Prostate gland (tissue), 2 donors: ENCODE data around the gene COL5A1. TPM values are rescaled to one million over a fixed set of nuclear protein-coding genes. Genes with fewer than 3 reads are reported as not detected.

Source experiments
- DNase-seq: peaks from one replicate; pipeline ENCODE4 v3.0.0-alpha.2; 2019; ENCODE audit warnings: low spot score
- H3K27ac ChIP-seq, 2 donors: fragments of 200-600 bp; sonication (generic); 2 replicates each; pipeline ENCODE4 v1.5.1; 2017 to 2019
- H3K27me3 ChIP-seq: fragments of 200-600 bp; sonication (generic); replicated peaks from 2 replicates; pipeline ENCODE4 v1.5.1; 2019; ENCODE audit not compliant: insufficient read depth
- H3K36me3 ChIP-seq, 2 donors: fragments of 200-600 bp; sonication (generic); 1 replicate in 1 of 2; 2 replicates in 1 of 2; pipeline versions ENCODE4 v1.5.1 to v1.8.1; 2017 to 2019
- H3K4me1 ChIP-seq: fragments of 200-600 bp; sonication (generic); replicated peaks from 2 replicates; pipeline ENCODE4 v1.5.1; 2019
- H3K4me3 ChIP-seq, 2 donors: fragments of 200-600 bp; sonication (generic); 2 replicates each; pipeline ENCODE4 v1.5.1; 2017 to 2019
- H3K9me3 ChIP-seq: fragments of 200-600 bp; sonication (generic); 2 replicates; pipeline ENCODE4 v1.5.1; 2017
- CTCF ChIP-seq, 4 experiments: fragments of 200-600 bp in 2 of 4; fragments of 450-650 bp in 2 of 4; sonication (generic) in 2 of 4; IDR thresholded peaks; 1 replicate in 3 of 4; 2 replicates in 1 of 4; pipeline ENCODE4 v1.5.1; 2016 to 2019; ENCODE audit warnings: antibody characterized with exemption in 4 of 4, mild to moderate bottlenecking in 2 of 4, moderate library complexity in 2 of 4
- POLR2A ChIP-seq: fragments of 450-650 bp; IDR thresholded peaks from one replicate; pipeline ENCODE4 v1.6.1; 2016; ENCODE audit warnings: antibody characterized with exemption, mild to moderate bottlenecking
- POLR2AphosphoS5 ChIP-seq: sonication (generic); formaldehyde crosslinking; IDR thresholded peaks from one replicate; pipeline ENCODE4 v1.6.1; 2017; ENCODE audit warnings: antibody characterized with exemption
- WGBS: methylation state at CpG from one replicate; pipeline ENCODE4 v1.1.5; 2018; 5-methylcytosine and 5-hydroxymethylcytosine counted together
- intact Hi-C: fragments of 100-400 bp; cut with DNase I; formaldehyde crosslinking; loops from one replicate; pipeline ENCODE4 v1.14.2; 2022
- total RNA-seq, 2 donors: library from RNA; depleted of rRNA; stranded (reverse); fragments of >200 nt; gene quantifications; one replicate each; pipeline ENCODE4 v1.1.0, GENCODE V29; 2016

Gene COL5A1
- total RNA-seq, 2 donors from 2014 or later = 16.9 to 36.0 TPM

- Histone ChIP-seq H3K4me3 (no peak overlapping the region), H3K4me1 (no peaks in the 10 kb centered on the region), H3K9me3 (no peaks in the 10 kb centered on the region), H3K27ac (no peak overlapping the region), H3K27me3 (no peaks in the 10 kb centered on the region), H3K36me3 (no peaks in the 10 kb centered on the region)
- 94% methylated on average over 16 of the region's 19 CpGs for WGBS
- no peak for DNase-seq
- intact Hi-C loops = loop anchor here (5.0 kb wide), 2 partner anchors 33 to 223 kb away; no protein-coding TSS in a partner anchor
- TF ChIP-seq POLR2AphosphoS5 = no peak
- TF ChIP-seq POLR2A = no peak
- no peak for TF ChIP-seq CTCF (IDR thresholded peaks at IDR 0.05)
These were observed 38.2 kb downstream of the COL5A1 start for GRCh38 chr9:134679616-134680392.

DNA sequence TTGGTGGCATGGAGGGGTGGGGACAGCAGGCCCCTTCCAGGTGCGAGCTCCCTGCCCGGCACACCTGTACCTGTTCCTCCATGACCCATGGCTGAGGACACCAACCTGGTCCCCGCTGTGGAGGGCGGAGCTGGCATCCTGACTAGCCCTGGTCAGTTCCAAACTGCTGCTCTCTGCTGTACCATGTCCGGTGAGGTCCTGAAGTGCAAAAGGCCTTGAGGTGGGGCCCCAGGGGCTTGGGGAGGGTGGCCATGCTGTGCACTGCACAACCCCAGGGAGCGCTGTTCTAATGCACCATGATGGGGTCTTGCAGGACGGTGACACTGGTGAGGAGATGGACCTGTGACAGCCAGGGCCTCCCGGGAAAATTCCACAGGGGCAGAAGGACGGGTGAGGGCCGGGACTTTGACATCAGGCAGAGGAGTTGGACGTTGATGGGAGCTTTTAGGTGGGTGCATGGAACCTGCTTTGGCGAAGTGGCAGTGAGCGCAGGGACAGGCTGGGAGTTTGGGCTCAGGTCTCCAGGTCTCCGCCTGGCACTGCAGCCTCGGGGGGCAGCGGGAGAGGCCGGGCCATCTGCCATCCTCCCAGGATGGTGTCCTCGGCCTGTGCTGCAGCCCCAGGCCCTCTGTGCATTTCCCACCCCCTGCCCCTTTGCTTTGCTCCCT lies 38.9 kb downstream of the COL5A1 start:
- TF ChIP-seq CTCF (IDR thresholded peaks at IDR 0.05) (no peak), POLR2AphosphoS5 (no peak), POLR2A (no peak)
- H3K27ac ChIP-seq = no peak overlapping the region

GRCh38 chr9:134681061-134681661 lies 39.6 kb downstream of the COL5A1 start:
- intact Hi-C loops = loop anchor here (5.0 kb wide), 2 partner anchors 34 to 224 kb away; no protein-coding TSS in a partner anchor
- H3K27ac ChIP-seq = no peak overlapping the region
- 51% methylated on average over 19 of the region's 22 CpGs for WGBS

More for the DNA sequence above, 38.9 kb downstream of the COL5A1 start:
- intact Hi-C loops = loop anchor here (5.0 kb wide), 2 partner anchors 33 to 223 kb away; no protein-coding TSS in a partner anchor
- Histone ChIP-seq H3K9me3 (no peaks in the 10 kb centered on the region), H3K4me3 (no peak overlapping the region), H3K36me3 (no peaks in the 10 kb centered on the region), H3K27me3 (no peaks in the 10 kb centered on the region), H3K4me1 (no peaks in the 10 kb centered on the region)
- DNase-seq = no peak
- 81% methylated on average over 17 of the region's 18 CpGs for WGBS

DNA sequence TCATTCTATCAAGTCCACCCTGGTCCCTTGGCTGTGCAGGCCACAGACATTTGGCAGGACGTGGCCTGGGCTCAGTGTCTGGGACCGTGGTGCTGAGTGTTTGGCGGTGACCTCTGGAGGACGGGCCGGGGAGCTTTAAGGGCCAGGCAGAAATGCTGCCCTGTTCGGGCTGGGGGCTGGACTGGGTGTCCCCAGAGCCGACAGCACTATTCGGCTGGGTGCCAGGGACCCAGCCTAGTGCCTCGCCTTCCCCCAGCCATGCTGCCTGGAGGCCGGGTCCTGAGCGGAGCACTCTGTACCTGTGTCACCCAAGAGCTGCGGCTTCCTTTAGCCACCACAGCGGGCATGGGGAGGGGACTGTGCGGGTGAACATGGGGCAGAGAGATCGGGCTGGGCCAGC lies 40.4 kb downstream of the COL5A1 start:
- H3K36me3 ChIP-seq = no peaks in the 10 kb centered on the region
- H3K4me3 ChIP-seq = no peak overlapping the region
- H3K9me3 ChIP-seq = no peaks in the 10 kb centered on the region
- H3K27ac ChIP-seq = no peak overlapping the region
- H3K27me3 ChIP-seq = no peaks in the 10 kb centered on the region
- WGBS = 76% methylated on average over 11 of the region's 15 CpGs
- intact Hi-C loops = loop anchor here (5.0 kb wide), 2 partner anchors 35 to 225 kb away; no protein-coding TSS in a partner anchor
- no peak for TF ChIP-seq POLR2A
- no peak for TF ChIP-seq POLR2AphosphoS5
- no peak for TF ChIP-seq CTCF (IDR thresholded peaks at IDR 0.05)
- H3K4me1 ChIP-seq = no peaks in the 10 kb centered on the region
- DNase-seq = no peak

More at GRCh38 chr9:134681061-134681661, 39.6 kb downstream of the COL5A1 start:
- no peaks in the 10 kb centered on the region for H3K9me3 ChIP-seq
- TF ChIP-seq CTCF (IDR thresholded peaks at IDR 0.05) (no peak), POLR2AphosphoS5 (no peak), POLR2A (no peak)
- no peaks in the 10 kb centered on the region for H3K4me1 ChIP-seq
- H3K36me3 ChIP-seq = no peaks in the 10 kb centered on the region
- no peak overlapping the region for H3K4me3 ChIP-seq
- no peak for DNase-seq
- H3K27me3 ChIP-seq = no peaks in the 10 kb centered on the region
